Neural cell (in vitro differentiated cells): ENCODE measurements around the gene RSL24D1.

Source experiments
- CTCF ChIP-seq: fragments of 450-650 bp; IDR thresholded peaks from 2 replicates; pipeline ENCODE4 v1.5.1; 2014; ENCODE audit warnings: antibody characterized with exemption, mild to moderate bottlenecking, moderate library complexity; ENCODE audit not compliant: poor library complexity, severe bottlenecking
- EP300 ChIP-seq: fragments of 450-650 bp; conservative IDR thresholded peaks from 2 replicates; pipeline ENCODE4 v1.6.1; 2014; ENCODE audit warnings: antibody characterized with exemption, mild to moderate bottlenecking, moderate library complexity; ENCODE audit not compliant: poor library complexity, severe bottlenecking
- EZH2 ChIP-seq: fragments of 200-600, 300-800 bp; shearing (Covaris generic), sonication (generic); IDR thresholded peaks from 2 replicates; pipeline ENCODE4 v1.6.1; 2014; ENCODE audit warnings: antibody characterized with exemption, low read length, borderline replicate concordance, mild to moderate bottlenecking; ENCODE audit not compliant: insufficient read depth, poor library complexity, severe bottlenecking
- MXI1 ChIP-seq: fragments of 450-650 bp; conservative IDR thresholded peaks from 2 replicates; pipeline ENCODE4 v1.6.1; 2014; ENCODE audit warnings: antibody characterized with exemption, mild to moderate bottlenecking; ENCODE audit not compliant: poor library complexity, severe bottlenecking
- POLR2AphosphoS5 ChIP-seq: IDR thresholded peaks from 2 replicates; pipeline ENCODE4 v1.6.1; 2012
- RAD21 ChIP-seq: fragments of 450-650 bp; conservative IDR thresholded peaks from 2 replicates; pipeline ENCODE4 v1.6.1; 2014; ENCODE audit warnings: antibody characterized with exemption, mild to moderate bottlenecking, moderate library complexity
- REST ChIP-seq: IDR thresholded peaks from 2 replicates; pipeline ENCODE4 v1.6.1; 2012; ENCODE audit warnings: borderline replicate concordance
- SMC3 ChIP-seq: fragments of 450-650 bp; conservative IDR thresholded peaks from 2 replicates; pipeline ENCODE4 v1.6.1; 2014; ENCODE audit warnings: antibody characterized with exemption, mild to moderate bottlenecking, moderate library complexity; ENCODE audit not compliant: poor library complexity
- TAF1 ChIP-seq: IDR thresholded peaks from 2 replicates; pipeline ENCODE4 v1.6.1; 2012; ENCODE audit warnings: low read depth

- TF ChIP-seq SMC3 (no peak), REST (no peak), EZH2 (no peak), CTCF (no peak), TAF1 (no peak), RAD21 (no peak), POLR2AphosphoS5 (no peak), MXI1 (no peak), EP300 (no peak)
Measured at GRCh38 chr15:55238877-55239276, 42.1 kb upstream of the RSL24D1 start.
